HG03025 (cell line): Measurements from ENCODE around the gene AKAP6.
A peak's percentile ranks its signal among the peaks of the same experiment; 100 is the strongest.

Experiments used
- ATAC-seq: cut with Tn5 transposase; IDR thresholded peaks from one replicate; pipeline ENCODE4 v1.9.1; 2021; ENCODE audit warnings: mild to moderate bottlenecking, moderate library complexity; ENCODE audit not compliant: unreplicated experiment, low FRiP score

Gene AKAP6

GRCh38 chr14:32645551-32645950 is 316.5 kb downstream of the AKAP6 start:
- no peak for ATAC-seq

GRCh38 chr14:32648434-32648833 is 319.3 kb downstream of the AKAP6 start:
- no peak for ATAC-seq

- ATAC-seq = no peak
Measured at GRCh38 chr14:32650030-32650429, 320.9 kb downstream of the AKAP6 start.

- no peak for ATAC-seq
Measured at GRCh38 chr14:32650665-32651064, 321.6 kb downstream of the AKAP6 start.

GRCh38 chr14:32654106-32654505 is 325.0 kb downstream of the AKAP6 start:
- ATAC-seq = no peak

GRCh38 chr14:32656601-32657000 is 327.5 kb downstream of the AKAP6 start:
- no peak for ATAC-seq

- ATAC-seq = no peak
Measured at GRCh38 chr14:32657081-32657480, 328.0 kb downstream of the AKAP6 start.

GRCh38 chr14:32661216-32661615 is 332.1 kb downstream of the AKAP6 start:
- no peak for ATAC-seq

GRCh38 chr14:32662211-32662610 is 333.1 kb downstream of the AKAP6 start:
- ATAC-seq = no peak

GRCh38 chr14:32666308-32666707 is 337.2 kb downstream of the AKAP6 start:
- ATAC-seq = no peak

- no peak for ATAC-seq
Measured at GRCh38 chr14:32667287-32667686, 338.2 kb downstream of the AKAP6 start.

- ATAC-seq = no peak
Measured at GRCh38 chr14:32667791-32668190, 338.7 kb downstream of the AKAP6 start.

GRCh38 chr14:32669391-32669790 is 340.3 kb downstream of the AKAP6 start:
- ATAC-seq = no peak

GRCh38 chr14:32675433-32675832 is 346.3 kb downstream of the AKAP6 start:
- no peak for ATAC-seq

GRCh38 chr14:32677129-32677780 is 348.2 kb downstream of the AKAP6 start:
- ATAC-seq = no peak

GRCh38 chr14:32678088-32678487 is 349.0 kb downstream of the AKAP6 start:
- ATAC-seq = no peak

- ATAC-seq = no peak
Measured at GRCh38 chr14:32679927-32680612, 351.0 kb downstream of the AKAP6 start.

GRCh38 chr14:32681598-32681997 is 352.5 kb downstream of the AKAP6 start:
- no peak for ATAC-seq

GRCh38 chr14:32682214-32682613 is 353.1 kb downstream of the AKAP6 start:
- ATAC-seq = no peak

GRCh38 chr14:32683679-32684078 is 354.6 kb downstream of the AKAP6 start:
- peak; percentile 74 for ATAC-seq

- ATAC-seq = no peak
Measured at GRCh38 chr14:32688941-32689340, 359.8 kb downstream of the AKAP6 start.

GRCh38 chr14:32692441-32692840 is 363.3 kb downstream of the AKAP6 start:
- ATAC-seq = no peak
